ENCODE results near the gene ITGAL. TPM values are rescaled to one million over a fixed set of nuclear protein-coding genes. Genes with fewer than 3 reads are reported as not detected.

Gene ITGAL
- total RNA-seq, 1 experiment from 2014 or later: 0.57 TPM

- BruUV-seq (replicated peaks): no TSS peak
- Histone ChIP-seq H3K4me3 (ENCODE audit: low read depth, low read length) (no peak overlapping the region), H3K27me3 (replicated peaks; ENCODE audit: control insufficient read depth, insufficient read depth, low read length) (no peaks in the 10 kb centered on the region), H3K4me1 (no peaks in the 10 kb centered on the region), H3K9me3 (no peaks in the 10 kb centered on the region), H3K36me3 (ENCODE audit: control insufficient read depth, insufficient read depth, low read length) (no peaks in the 10 kb centered on the region)
- TF ChIP-seq CTCF (IDR thresholded peaks at IDR 0.05; ENCODE audit: insufficient read depth in 1 of 2, low read depth in 1 of 2, low read length in 1 of 2, severe bottlenecking in 1 of 2, unreplicated experiment in 1 of 2): no peak
- Mint-ChIP-seq H3K9me3 (ENCODE audit: unreplicated experiment) (no peaks in the 10 kb centered on the region), H3K4me1 (ENCODE audit: low read depth, unreplicated experiment) (no peaks in the 10 kb centered on the region), H3K36me3 (ENCODE audit: insufficient read depth, unreplicated experiment) (no peaks in the 10 kb centered on the region), H3K4me3 (ENCODE audit: unreplicated experiment) (no peak overlapping the region), H3K27me3 (ENCODE audit: insufficient read depth, unreplicated experiment) (peaks cover 2% of the 10 kb centered on the region), H3K27ac (ENCODE audit: unreplicated experiment) (no peak overlapping the region)
- no peak for DNase-seq
- ChIA-PET POLR2A (no interaction called here), CTCF (no interaction called here)
- intact Hi-C loops (cut with micrococcal nuclease; ENCODE audit: unreplicated experiment): no loop called here
Observed at GRCh38 chr16:30481381-30481780, 8.8 kb downstream of the ITGAL start.

DNA sequence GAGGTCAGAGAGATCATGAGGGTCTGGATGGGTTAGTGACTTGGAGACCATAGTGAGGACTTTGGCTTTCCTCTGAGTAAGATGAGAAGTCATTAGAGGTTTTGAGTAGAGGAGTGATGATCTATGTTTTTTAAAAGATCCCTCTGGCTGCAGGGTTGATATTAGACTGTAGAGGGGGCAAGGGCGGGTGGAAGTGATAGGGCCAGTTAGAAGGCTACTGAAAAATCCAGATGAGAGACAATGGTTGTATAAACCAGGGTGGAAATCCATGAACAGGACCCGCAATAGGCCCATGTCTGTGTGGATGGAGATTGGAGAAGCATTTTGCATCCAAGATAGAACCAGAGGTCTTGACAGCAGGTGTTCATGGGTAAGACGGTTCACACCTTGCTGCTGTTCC, 9.8 kb downstream of the ITGAL start:
- Histone ChIP-seq H3K4me3 (ENCODE audit: low read depth, low read length) (no peak overlapping the region), H3K9me3 (no peaks in the 10 kb centered on the region), H3K36me3 (ENCODE audit: control insufficient read depth, insufficient read depth, low read length) (no peaks in the 10 kb centered on the region), H3K4me1 (no peaks in the 10 kb centered on the region), H3K27me3 (replicated peaks; ENCODE audit: control insufficient read depth, insufficient read depth, low read length) (no peaks in the 10 kb centered on the region)
- no peaks in the 10 kb centered on the region for H3K9me3 Mint-ChIP-seq (ENCODE audit: unreplicated experiment)
- intact Hi-C loops (cut with micrococcal nuclease; ENCODE audit: unreplicated experiment): no loop called here
- H3K4me1 Mint-ChIP-seq (ENCODE audit: low read depth, unreplicated experiment): no peaks in the 10 kb centered on the region
- no TSS peak for BruUV-seq (replicated peaks)
- no peaks in the 10 kb centered on the region for H3K36me3 Mint-ChIP-seq (ENCODE audit: insufficient read depth, unreplicated experiment)
- CTCF ChIA-PET: no interaction called here
- H3K27me3 Mint-ChIP-seq (ENCODE audit: insufficient read depth, unreplicated experiment): peaks cover 2% of the 10 kb centered on the region
- H3K4me3 Mint-ChIP-seq (ENCODE audit: unreplicated experiment): no peak overlapping the region
- no peak for DNase-seq
- no peak overlapping the region for H3K27ac Mint-ChIP-seq (ENCODE audit: unreplicated experiment)
- peak in 1 of 2 experiments; percentile 5 for TF ChIP-seq CTCF (IDR thresholded peaks at IDR 0.05; ENCODE audit: insufficient read depth in 1 of 2, low read depth in 1 of 2, low read length in 1 of 2, severe bottlenecking in 1 of 2, unreplicated experiment in 1 of 2)
- POLR2A ChIA-PET: no interaction called here

GRCh38 chr16:30484887-30485286, 12.3 kb downstream of the ITGAL start:
- POLR2A ChIA-PET: no interaction called here
- no peaks in the 10 kb centered on the region for H3K27me3 ChIP-seq (replicated peaks; ENCODE audit: control insufficient read depth, insufficient read depth, low read length)

More at GRCh38 chr16:30484887-30485286, 12.3 kb downstream of the ITGAL start:
- Mint-ChIP-seq H3K36me3 (ENCODE audit: insufficient read depth, unreplicated experiment) (no peaks in the 10 kb centered on the region), H3K4me1 (ENCODE audit: low read depth, unreplicated experiment) (no peaks in the 10 kb centered on the region), H3K4me3 (ENCODE audit: unreplicated experiment) (no peak overlapping the region), H3K27me3 (ENCODE audit: insufficient read depth, unreplicated experiment) (peaks cover 2% of the 10 kb centered on the region), H3K27ac (ENCODE audit: unreplicated experiment) (no peak overlapping the region), H3K9me3 (ENCODE audit: unreplicated experiment) (no peaks in the 10 kb centered on the region)
- no peaks in the 10 kb centered on the region for H3K36me3 ChIP-seq (ENCODE audit: control insufficient read depth, insufficient read depth, low read length)
- no peak for TF ChIP-seq CTCF (IDR thresholded peaks at IDR 0.05; ENCODE audit: insufficient read depth in 1 of 2, low read depth in 1 of 2, low read length in 1 of 2, severe bottlenecking in 1 of 2, unreplicated experiment in 1 of 2)
- H3K4me3 ChIP-seq (ENCODE audit: low read depth, low read length): no peak overlapping the region
- DNase-seq: no peak
- H3K9me3 ChIP-seq: no peaks in the 10 kb centered on the region
- CTCF ChIA-PET: no interaction called here
- H3K4me1 ChIP-seq: no peaks in the 10 kb centered on the region
- intact Hi-C loops (cut with micrococcal nuclease; ENCODE audit: unreplicated experiment): no loop called here
- no TSS peak for BruUV-seq (replicated peaks)
